HCT116 (cell line): ENCODE results near the gene IL17C. TPM values are rescaled to one million over a fixed set of nuclear protein-coding genes. Genes with fewer than 3 reads are reported as not detected.
A peak's percentile ranks its signal among the peaks of the same experiment; 100 is the strongest.

Experiments used
- ATAC-seq: fragments of 200-7000 bp; cut with Tn5 transposase; 2 replicates; pipeline ENCODE4 v1.9.1; 2020; ENCODE audit warnings: mild to moderate bottlenecking, moderate library complexity
- BruUV-seq: library from RNA; stranded (reverse); fragments of 400-500 nt; replicated peaks from 2 replicates; lab custom pipeline; 2021; lab: Mats Ljungman, UMichigan
- CTCF ChIA-PET: fragments of 300-600 bp; sonication (Branson Sonifier 250); formaldehyde crosslinking; loops from one replicate; lab custom pipeline; 2021; ENCODE audit warnings: antibody characterized with exemption; lab: Charles Lee
- POLR2A ChIA-PET: fragments of 300-600, 350-600 bp; sonication (Branson Sonifier 250); formaldehyde crosslinking; loops from one replicate; lab custom pipeline; 2021; ENCODE audit warnings: antibody characterized with exemption; lab: Charles Lee
- RAD21 ChIA-PET, 2 experiments: fragments of 300-600 bp; sonication (Branson Sonifier 250); formaldehyde crosslinking; loops; one replicate each; lab custom pipeline; 2023; ENCODE audit warnings: low total read pairs in 2 of 2; ENCODE audit not compliant: uncharacterized antibody in 2 of 2, unreplicated experiment in 2 of 2, low non-redundant PET in 1 of 2; lab: Charles Lee
- DNase-seq: peaks from one replicate; pipeline ENCODE4 v3.0.0-alpha.2; 2010; ENCODE audit warnings: low read depth, low spot score
- H2AFZ ChIP-seq: fragments of 200-600 bp; shearing (Covaris generic), sonication (generic); 2 replicates; pipeline ENCODE4 v1.6.1; 2017; ENCODE audit warnings: low read depth, mixed run types, mixed read lengths, antibody characterized with exemption, low read length; ENCODE audit not compliant: poor library complexity, severe bottlenecking
- H3K27ac ChIP-seq: 2 replicates; pipeline ENCODE4 v1.5.1; 2012; ENCODE audit warnings: low read depth, low read length
- H3K27me3 ChIP-seq: fragments of 200-600 bp; sonication (generic); 2 replicates; pipeline ENCODE4 v1.6.1; 2016; ENCODE audit warnings: mixed run types, low read length, mixed read lengths; ENCODE audit not compliant: insufficient read depth
- H3K36me3 ChIP-seq, 2 experiments: fragments of 200-500 bp in 1 of 2; fragments of 200-600 bp in 1 of 2; sonication (Bioruptor generic) in 1 of 2; sonication (generic) in 1 of 2; 2 replicates each; pipeline versions ENCODE4 v1.5.1 to v1.6.1; 2014 to 2016; ENCODE audit warnings: low read length in 2 of 2, inconsistent platforms in 1 of 2, mixed read lengths in 1 of 2, mixed run types in 1 of 2; ENCODE audit not compliant: insufficient read depth in 2 of 2, control insufficient read depth in 1 of 2
- H3K4me1 ChIP-seq, 2 experiments: fragments of 200-600 bp in 1 of 2; sonication (generic) in 1 of 2; 2 replicates each; pipeline versions ENCODE4 v1.5.1 to v1.6.1; 2012 to 2017; ENCODE audit warnings: low read length in 2 of 2, inconsistent platforms in 1 of 2, mild to moderate bottlenecking in 1 of 2, mixed read lengths in 1 of 2, mixed run types in 1 of 2, moderate library complexity in 1 of 2; ENCODE audit not compliant: insufficient read depth in 2 of 2, control insufficient read depth in 1 of 2
- H3K4me2 ChIP-seq: fragments of 200-600 bp; sonication (generic); 2 replicates; pipeline ENCODE4 v1.6.1; 2017; ENCODE audit warnings: mixed run types, low read length, mixed read lengths
- H3K4me3 ChIP-seq, 2 experiments: fragments of 200-600 bp in 1 of 2; sonication (generic) in 1 of 2; replicated peaks in 1 of 2; 2 replicates each; pipeline ENCODE4 v1.5.1; 2011 to 2016; ENCODE audit warnings: low read length in 2 of 2, control low read depth in 1 of 2, low read depth in 1 of 2, mild to moderate bottlenecking in 1 of 2, mixed read lengths in 1 of 2, mixed run types in 1 of 2
- H3K79me2 ChIP-seq: fragments of 200-600 bp; sonication (generic); 2 replicates; pipeline ENCODE4 v1.6.1; 2017; ENCODE audit warnings: mild to moderate bottlenecking, mixed run types, low read length, moderate library complexity, mixed read lengths; ENCODE audit not compliant: insufficient read depth
- H3K9ac ChIP-seq: fragments of 200-600 bp; sonication (generic); 2 replicates; pipeline ENCODE4 v1.6.1; 2016; ENCODE audit warnings: low read length, mixed read lengths
- H3K9me2 ChIP-seq: fragments of 200-600 bp; sonication (generic), shearing (Covaris generic); 2 replicates; pipeline ENCODE4 v1.6.1; 2017; ENCODE audit warnings: mixed run types, mild to moderate bottlenecking, moderate library complexity; ENCODE audit not compliant: insufficient read depth
- H3K9me3 ChIP-seq, 2 experiments: fragments of 200-500 bp in 1 of 2; fragments of 200-600 bp in 1 of 2; sonication (Bioruptor generic) in 1 of 2; sonication (generic) in 1 of 2; 2 replicates each; pipeline ENCODE4 v1.6.1; 2014 to 2017; ENCODE audit warnings: low read length in 2 of 2, mixed read lengths in 2 of 2, inconsistent platforms in 1 of 2, low read depth in 1 of 2, mild to moderate bottlenecking in 1 of 2, mixed run types in 1 of 2, moderate library complexity in 1 of 2; ENCODE audit not compliant: control insufficient read depth in 1 of 2, insufficient read depth in 1 of 2
- H4K20me1 ChIP-seq: fragments of 200-600 bp; sonication (generic), shearing (Covaris generic); 2 replicates; pipeline ENCODE4 v1.6.1; 2017; ENCODE audit warnings: mixed run types, mild to moderate bottlenecking, moderate library complexity; ENCODE audit not compliant: insufficient read depth
- CEBPB ChIP-seq: IDR thresholded peaks from 2 replicates; pipeline ENCODE4 v1.6.1; 2012; ENCODE audit warnings: low read depth
- CTCF ChIP-seq, 3 experiments: fragments of 200-600 bp in 1 of 3; sonication (generic) in 1 of 3; IDR thresholded peaks in 2 of 3; conservative IDR thresholded peaks in 1 of 3; 2 replicates each; pipeline ENCODE4 v1.5.1; 2012 to 2017; ENCODE audit warnings: low read depth in 2 of 3, low read length in 2 of 3, antibody characterized with exemption in 1 of 3, borderline replicate concordance in 1 of 3, control low read depth in 1 of 3, mild to moderate bottlenecking in 1 of 3, mixed read lengths in 1 of 3, mixed run types in 1 of 3, moderate library complexity in 1 of 3; ENCODE audit not compliant: insufficient read depth in 1 of 3
- JUND ChIP-seq: IDR thresholded peaks from 2 replicates; pipeline ENCODE4 v1.6.1; 2012
- SIN3A ChIP-seq: IDR thresholded peaks from 2 replicates; pipeline ENCODE4 v1.6.1; 2012; ENCODE audit warnings: low read depth
- intact Hi-C: fragments of 100-400 bp; cut with micrococcal nuclease; formaldehyde crosslinking; loops from 2 replicates; pipeline ENCODE4 v1.10.0; 2022
- total RNA-seq: library from RNA; stranded (reverse); gene quantifications from one replicate; pipeline ENCODE4 v1.2.1, GENCODE V29; 2021; ENCODE audit not compliant: unreplicated experiment
- TF ChIP-seq, protein P1 (sequence below): IDR thresholded peaks from 2 replicates; pipeline ENCODE4 v1.6.1; 2012

IL17C gene
- total RNA-seq, 1 experiment from 2014 or later: not detected

DNA sequence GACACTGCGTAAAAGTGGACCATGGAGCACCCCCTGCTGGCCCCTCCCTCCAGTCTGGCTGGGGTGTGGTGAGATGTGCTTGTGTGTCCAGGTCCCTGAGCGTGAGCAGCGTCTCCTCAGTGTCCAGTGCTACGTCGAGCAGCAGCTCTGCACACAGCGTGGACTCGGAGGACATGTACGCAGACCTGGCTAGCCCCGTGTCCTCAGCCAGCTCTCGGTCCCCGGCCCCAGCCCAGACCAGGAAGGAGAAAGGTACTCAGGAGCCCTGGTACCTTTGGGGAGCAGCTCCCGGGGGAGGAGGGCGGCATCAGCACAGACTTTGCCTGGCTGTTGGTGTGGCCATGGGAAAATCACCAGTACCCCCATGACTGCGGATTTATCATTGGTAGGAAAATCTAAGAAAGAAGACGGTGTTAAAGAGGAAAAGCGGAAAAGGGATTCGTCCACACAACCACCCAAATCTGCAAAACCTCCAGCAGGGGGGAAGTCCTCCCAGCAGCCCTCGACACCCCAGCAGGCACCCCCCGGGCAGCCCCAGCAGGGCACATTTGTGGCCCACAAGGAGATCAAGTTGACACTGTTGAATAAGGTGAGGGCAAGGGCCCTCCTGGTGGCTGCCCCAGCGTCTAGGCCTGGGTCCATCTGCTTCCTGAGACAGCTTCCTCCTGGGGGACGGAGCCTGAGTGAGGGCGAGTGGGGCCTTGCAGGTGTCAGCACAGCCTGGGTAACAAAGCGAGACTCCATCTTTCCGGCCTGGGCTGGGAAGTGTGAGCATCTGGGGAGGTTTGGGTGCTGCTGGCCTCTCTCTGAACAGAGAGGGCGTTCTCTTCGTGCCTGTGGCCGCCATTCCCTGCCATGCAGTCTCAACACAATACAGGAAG lies 10.6 kb upstream of the IL17C start:
- ATAC-seq: no peak
- POLR2A ChIA-PET: no interaction called here
- H4K20me1 ChIP-seq: no peaks in the 10 kb centered on the region
- no peak for TF ChIP-seq JUND
- TF ChIP-seq, protein P1, sequence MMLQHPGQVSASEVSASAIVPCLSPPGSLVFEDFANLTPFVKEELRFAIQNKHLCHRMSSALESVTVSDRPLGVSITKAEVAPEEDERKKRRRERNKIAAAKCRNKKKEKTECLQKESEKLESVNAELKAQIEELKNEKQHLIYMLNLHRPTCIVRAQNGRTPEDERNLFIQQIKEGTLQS: no peak
- BruUV-seq: no TSS peak
- H3K27ac ChIP-seq: no peak overlapping the region
- no peaks in the 10 kb centered on the region for H3K79me2 ChIP-seq
- no peak overlapping the region for H3K4me2 ChIP-seq
- no peak overlapping the region for H2AFZ ChIP-seq
- H3K27me3 ChIP-seq: no peaks in the 10 kb centered on the region
- peaks cover 57 to 69% of the 10 kb centered on the region in 2 experiments; a peak in 3 of 4 replicates for H3K36me3 ChIP-seq
- no peaks in the 10 kb centered on the region for H3K9me3 ChIP-seq
- RAD21 ChIA-PET: no interaction called here
- no peak for DNase-seq
- CTCF ChIA-PET: interaction anchor here (1.1 kb wide), 1 partner anchor 69 kb away, joined by 4 read pairs; no protein-coding TSS in a partner anchor
- no peak overlapping the region for H3K9ac ChIP-seq
- no peak overlapping the region for H3K4me3 ChIP-seq
- intact Hi-C loops: no loop called here
- H3K4me1 ChIP-seq: no peaks in the 10 kb centered on the region
- no peaks in the 10 kb centered on the region for H3K9me2 ChIP-seq

DNA sequence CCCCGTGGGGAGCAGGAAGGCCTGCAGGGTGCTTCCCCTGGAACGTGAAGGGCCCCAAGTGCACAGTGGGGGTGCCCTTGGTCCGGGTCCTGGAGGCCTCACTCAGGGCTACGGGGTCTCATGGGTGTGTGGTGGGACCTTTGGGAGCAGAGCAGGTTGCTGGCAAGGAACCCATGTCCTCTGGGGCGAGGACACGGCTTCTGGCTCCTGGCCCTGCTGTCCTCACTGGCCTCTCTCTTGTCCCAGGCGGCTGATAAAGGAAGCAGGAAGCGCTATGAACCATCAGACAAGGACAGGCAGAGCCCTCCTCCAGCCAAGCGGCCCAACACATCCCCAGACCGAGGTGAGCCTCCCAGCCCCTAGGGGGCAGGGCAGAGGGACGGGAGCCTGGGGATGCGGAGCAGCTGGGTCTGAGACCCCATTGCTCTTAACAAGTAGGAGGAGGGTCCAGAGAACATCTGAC lies 9.8 kb upstream of the IL17C start:
- ChIA-PET POLR2A (no interaction called here), CTCF (interaction anchor here (1.1 to 1.8 kb wide), 2 partner anchors 10 to 59 kb away, joined by 3 to 8 read pairs; partner anchors contain the start of genes IL17C and ZC3H18), RAD21 (no interaction called here)
- H3K4me3 ChIP-seq: no peak overlapping the region
- no TSS peak for BruUV-seq
- H3K9me3 ChIP-seq: no peaks in the 10 kb centered on the region
- H3K9me2 ChIP-seq: no peaks in the 10 kb centered on the region
- H3K79me2 ChIP-seq: no peaks in the 10 kb centered on the region
- TF ChIP-seq CTCF (IDR thresholded peaks at IDR 0.05 in 2 of 3, conservative IDR thresholded peaks at IDR 0.05 in 1 of 3; ENCODE audit: borderline replicate concordance in 1 of 3, insufficient read depth in 1 of 3, low read depth in 2 of 3, low read length in 2 of 3): peak in 2 of 3 experiments; percentile 77 to 87; a peak in 4 of 6 replicates
- no peak for TF ChIP-seq CEBPB
- TF ChIP-seq SIN3A: no peak
- H2AFZ ChIP-seq: no peak overlapping the region
- ATAC-seq (peak; percentile 81), DNase-seq (no peak)
- intact Hi-C loops: no loop called here
- H4K20me1 ChIP-seq: no peaks in the 10 kb centered on the region
- peaks cover 52 to 62% of the 10 kb centered on the region in 2 experiments; a peak in 3 of 4 replicates for H3K36me3 ChIP-seq
- no peak overlapping the region for H3K27ac ChIP-seq
- H3K4me1 ChIP-seq: no peaks in the 10 kb centered on the region
- H3K27me3 ChIP-seq: no peaks in the 10 kb centered on the region
- no peak overlapping the region for H3K4me2 ChIP-seq
- no peak overlapping the region for H3K9ac ChIP-seq
